Lower lobe of right lung (tissue), 2 donors: ENCODE results near the gene AGAP2. TPM values are rescaled to one million over a fixed set of nuclear protein-coding genes. Genes with fewer than 3 reads are reported as not detected.
"Not testable (repeated sequence)": the region's sequence is repeated elsewhere in the genome, so short reads cannot be mapped to it uniquely, and the experiment has no call there.

Experiments used
- ATAC-seq, 2 donors: fragments of 200-7000 bp; cut with Tn5 transposase; one replicate each; pipeline ENCODE4 v1.9.1; 2020 to 2022; ENCODE audit warnings: mild to moderate bottlenecking in 2 of 2, moderate library complexity in 2 of 2
- DNase-seq: peaks from one replicate; pipeline ENCODE4 v3.0.0-alpha.2; 2020
- H3K27ac ChIP-seq: fragments of 200-600 bp; one replicate; pipeline ENCODE4 v1.8.0; 2022
- H3K27me3 ChIP-seq: fragments of 200-600 bp; one replicate; pipeline ENCODE4 v1.8.0; 2022; ENCODE audit warnings: low read depth
- H3K36me3 ChIP-seq: fragments of 200-600 bp; one replicate; pipeline ENCODE4 v1.8.0; 2022; ENCODE audit warnings: mild to moderate bottlenecking
- H3K4me1 ChIP-seq: fragments of 200-600 bp; one replicate; pipeline ENCODE4 v1.8.0; 2022
- H3K4me3 ChIP-seq: fragments of 200-600 bp; one replicate; pipeline ENCODE4 v1.8.0; 2022; ENCODE audit warnings: mild to moderate bottlenecking
- H3K9me3 ChIP-seq: fragments of 200-600 bp; one replicate; pipeline ENCODE4 v1.8.0; 2022
- CTCF ChIP-seq: fragments of 200-600 bp; IDR thresholded peaks from one replicate; pipeline ENCODE4 v1.8.0; 2022; ENCODE audit warnings: antibody characterized with exemption, mild to moderate bottlenecking
- intact Hi-C: fragments of 100-400 bp; cut with DNase I; formaldehyde crosslinking; loops from one replicate; pipeline ENCODE4 v1.11.0; 2022
- total RNA-seq: library from RNA; stranded (reverse); fragmentation: NEBNext Ultra II Directional; extraction: Animal tissue kit (Norgen Biotek cat#: 25700); gene quantifications from one replicate; pipeline ENCODE4 v1.2.1, GENCODE V29; 2021
- donor health status: DM: no; HTN: yes; CAD: no; lungs with severe emphysema.

The AGAP2 gene
- total RNA-seq, 1 donor from 2014 or later = 5.7 TPM

GRCh38 chr12:57715786-57716185 is 22.8 kb downstream of the AGAP2 start:
- ATAC-seq (no peak), DNase-seq (no peak)
- Histone ChIP-seq H3K9me3 (no peaks in the 10 kb centered on the region), H3K27ac (no peak overlapping the region), H3K4me3 (no peak overlapping the region), H3K4me1 (no peaks in the 10 kb centered on the region), H3K36me3 (peaks cover 91% of the 10 kb centered on the region), H3K27me3 (no peaks in the 10 kb centered on the region)
- no peak for TF ChIP-seq CTCF
- intact Hi-C loops = no loop called here

DNA sequence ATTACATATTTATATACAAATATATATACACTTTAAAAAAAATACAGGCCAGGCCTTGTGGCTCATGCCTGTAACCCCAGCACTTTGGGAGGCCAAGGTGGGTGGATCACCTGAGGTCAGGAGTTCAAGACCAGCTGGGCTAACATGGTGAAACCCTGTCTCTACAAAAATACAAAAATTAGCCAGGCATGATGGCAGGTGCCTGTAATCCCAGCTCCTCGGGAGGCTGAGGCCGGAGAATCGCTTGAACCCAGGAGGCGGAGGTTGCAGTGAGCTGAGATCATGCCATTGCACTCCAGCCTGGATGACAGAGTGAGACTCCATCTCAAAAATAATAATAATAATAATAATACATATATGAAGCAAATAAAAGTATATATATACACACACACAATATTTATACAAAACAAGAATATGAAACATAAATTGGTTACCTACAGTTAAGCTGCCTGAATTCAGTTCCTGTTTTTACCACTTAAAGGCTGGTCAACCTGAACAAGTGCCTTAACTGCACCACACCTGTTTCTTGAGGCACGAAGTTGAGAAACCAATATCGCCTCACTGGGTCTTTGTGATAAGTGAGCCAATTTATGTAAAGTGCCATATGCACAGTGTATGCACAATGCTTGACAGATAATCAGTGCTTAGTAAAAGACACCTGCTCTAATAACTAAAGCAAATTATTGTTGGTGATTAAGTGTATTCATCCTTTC is 23.4 kb downstream of the AGAP2 start:
- ATAC-seq, H3K9me3 ChIP-seq, DNase-seq, H3K4me1 ChIP-seq, intact Hi-C loops, H3K4me3 ChIP-seq, H3K27ac ChIP-seq, H3K27me3 ChIP-seq: not testable (repeated sequence)
- H3K36me3 ChIP-seq = peaks cover 90% of the 10 kb centered on the region

DNA sequence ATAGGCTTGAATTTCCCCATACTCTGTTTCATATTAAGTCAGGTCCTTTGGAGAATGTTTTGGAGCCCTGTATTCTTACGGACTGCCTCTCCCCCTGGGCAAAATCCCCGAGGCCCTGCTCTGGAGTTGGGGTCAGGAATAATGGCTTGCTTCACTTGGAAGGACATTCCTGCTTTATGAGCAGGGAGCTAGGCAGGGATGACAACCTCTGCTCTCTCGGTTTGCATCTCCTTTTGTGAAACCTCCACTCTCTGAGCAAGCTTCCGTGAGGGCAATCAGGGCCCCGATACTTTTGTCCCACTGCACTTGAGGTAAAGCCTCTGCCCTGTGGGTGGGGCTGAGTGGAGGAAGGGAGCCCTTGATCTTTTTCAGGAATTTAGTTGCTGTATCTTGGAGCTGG is 25.3 kb downstream of the AGAP2 start:
- ATAC-seq (no peak), DNase-seq (no peak)
- H3K27me3 ChIP-seq = no peaks in the 10 kb centered on the region
- H3K4me3 ChIP-seq = no peak overlapping the region
- TF ChIP-seq CTCF = no peak
- no peaks in the 10 kb centered on the region for H3K4me1 ChIP-seq
- peaks cover 82% of the 10 kb centered on the region for H3K36me3 ChIP-seq
- intact Hi-C loops = no loop called here
- no peak overlapping the region for H3K27ac ChIP-seq
- H3K9me3 ChIP-seq = no peaks in the 10 kb centered on the region

DNA sequence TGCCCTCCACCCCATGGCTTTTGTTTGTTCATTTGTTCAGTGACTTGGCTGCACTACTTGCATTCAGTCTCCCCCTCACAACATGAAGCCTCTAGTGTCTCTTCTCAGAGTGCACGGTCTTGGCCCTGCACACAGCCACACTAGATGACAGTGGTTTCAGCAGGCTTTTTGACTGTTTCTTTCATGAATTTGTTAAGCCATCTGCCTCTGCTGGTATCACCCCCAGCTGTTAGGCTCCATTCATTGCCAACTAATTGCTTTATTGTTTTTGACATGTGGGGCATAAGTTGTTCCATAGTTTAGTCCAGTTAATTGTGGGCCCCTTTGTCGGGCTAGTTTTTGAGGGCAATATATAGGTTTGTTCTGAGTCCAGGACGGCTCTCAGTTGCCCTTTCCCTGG is 25.8 kb downstream of the AGAP2 start:
- H3K27ac ChIP-seq = no peak overlapping the region
- H3K4me3 ChIP-seq = no peak overlapping the region
- H3K27me3 ChIP-seq = no peaks in the 10 kb centered on the region
- intact Hi-C loops = no loop called here
- H3K9me3 ChIP-seq = no peaks in the 10 kb centered on the region
- ATAC-seq = no peak
- no peaks in the 10 kb centered on the region for H3K4me1 ChIP-seq
- DNase-seq = no peak
- no peak for TF ChIP-seq CTCF
- H3K36me3 ChIP-seq = peaks cover 81% of the 10 kb centered on the region

DNA sequence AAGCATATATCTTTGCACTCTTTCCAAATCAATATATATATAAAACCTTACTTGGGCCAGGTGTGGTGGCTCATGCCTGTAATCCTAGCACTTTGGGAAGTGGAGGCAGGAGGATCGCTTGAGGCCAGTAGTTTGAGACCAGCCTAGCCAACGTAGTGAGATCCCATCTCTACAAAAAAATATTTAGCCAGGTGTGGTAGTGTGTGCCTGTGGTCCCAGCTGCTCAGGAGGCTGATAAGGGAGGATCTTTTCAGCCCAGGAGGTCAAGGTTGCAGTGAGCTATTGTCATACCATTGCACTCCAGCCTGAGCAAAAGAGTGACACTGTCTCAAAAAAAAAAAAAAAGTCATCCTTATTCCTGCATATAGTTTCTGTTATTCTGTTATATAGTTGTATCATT is 30.2 kb downstream of the AGAP2 start:
- no peak for DNase-seq
- H3K27ac ChIP-seq = no peak overlapping the region
- intact Hi-C loops = no loop called here
- no peak for ATAC-seq
- H3K9me3 ChIP-seq = peaks cover 8% of the 10 kb centered on the region
- H3K4me1 ChIP-seq = no peaks in the 10 kb centered on the region
- no peaks in the 10 kb centered on the region for H3K27me3 ChIP-seq
- TF ChIP-seq CTCF = no peak
- H3K36me3 ChIP-seq = peaks cover 78% of the 10 kb centered on the region
- H3K4me3 ChIP-seq = no peak overlapping the region

DNA sequence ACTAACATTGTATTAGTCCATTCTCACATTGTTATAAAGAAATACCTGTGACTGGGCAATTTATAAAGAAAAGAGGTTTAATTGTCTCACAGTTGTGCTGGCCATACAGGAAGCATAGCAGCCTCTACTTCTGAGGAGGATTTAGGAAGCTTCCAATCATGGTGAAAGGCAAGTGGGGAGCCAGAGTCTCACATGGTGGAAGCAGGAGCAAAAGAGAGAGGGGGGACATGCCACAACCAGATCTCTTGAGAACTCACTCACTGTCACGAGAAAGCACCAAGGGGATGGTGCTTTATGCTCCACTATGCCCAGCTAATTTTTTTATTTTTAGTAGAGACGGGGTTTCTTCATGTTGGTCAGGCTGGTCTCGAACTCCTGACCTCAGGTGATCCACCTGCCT is 31.3 kb downstream of the AGAP2 start:
- H3K9me3 ChIP-seq = peaks cover 8% of the 10 kb centered on the region
- no peak overlapping the region for H3K4me3 ChIP-seq
- no peak for TF ChIP-seq CTCF
- DNase-seq (no peak), ATAC-seq (no peak)
- H3K27me3 ChIP-seq = no peaks in the 10 kb centered on the region
- no peaks in the 10 kb centered on the region for H3K4me1 ChIP-seq
- peaks cover 81% of the 10 kb centered on the region for H3K36me3 ChIP-seq
- intact Hi-C loops = no loop called here
- no peak overlapping the region for H3K27ac ChIP-seq
